Keratinocyte (primary cell): ENCODE measurements around the gene LAMTOR5. TPM values are rescaled to one million over a fixed set of nuclear protein-coding genes. Genes with fewer than 3 reads are reported as not detected.
"Not testable (repeated sequence)": the region's sequence is repeated elsewhere in the genome, so short reads cannot be mapped to it uniquely, and the experiment has no call there.

Experiments used
- DNase-seq: peaks from one replicate; pipeline ENCODE4 v3.0.0-alpha.2; 2011; ENCODE audit warnings: low read depth, missing footprints, low spot score
- FAIRE-seq: peaks from 2 replicates; lab custom pipeline; 2011; peaks lifted over from hg19 to GRCh38; lab: Jason Lieb, UNC
- H2AFZ ChIP-seq: 2 replicates; pipeline ENCODE4 v1.6.0; 2012; ENCODE audit warnings: low read length, control low read depth, inconsistent platforms; ENCODE audit not compliant: control insufficient read depth
- H3K27ac ChIP-seq: 2 replicates; pipeline ENCODE4 v1.5.1; 2011; ENCODE audit warnings: low read length; ENCODE audit not compliant: control insufficient read depth, insufficient read depth
- H3K27me3 ChIP-seq: 3 replicates; pipeline ENCODE4 v1.6.0; 2011; ENCODE audit warnings: low read length; ENCODE audit not compliant: control insufficient read depth, insufficient read depth; ENCODE audit errors: extremely low read depth
- H3K36me3 ChIP-seq, 2 experiments: 2 replicates in 1 of 2; 3 replicates in 1 of 2; pipeline ENCODE4 v1.5.1; 2011; ENCODE audit warnings: low read length in 2 of 2, mild to moderate bottlenecking in 1 of 2; ENCODE audit not compliant: control insufficient read depth in 2 of 2, insufficient read depth in 2 of 2; ENCODE audit errors: extremely low read depth in 1 of 2
- H3K4me1 ChIP-seq: 3 replicates; pipeline ENCODE4 v1.5.1; 2011; ENCODE audit warnings: low read length; ENCODE audit not compliant: control insufficient read depth, insufficient read depth; ENCODE audit errors: extremely low read depth
- H3K4me2 ChIP-seq: 3 replicates; pipeline ENCODE4 v1.6.0; 2011; ENCODE audit warnings: low read depth, low read length; ENCODE audit not compliant: control insufficient read depth, insufficient read depth; ENCODE audit errors: extremely low read depth
- H3K4me3 ChIP-seq, 3 experiments: fragments of 200-600 bp in 1 of 3; sonication (generic) in 1 of 3; 2 replicates in 2 of 3; 3 replicates in 1 of 3; pipeline ENCODE4 v1.5.1; 2011 to 2016; ENCODE audit warnings: low read length in 3 of 3, mild to moderate bottlenecking in 3 of 3, control low read depth in 2 of 3, inconsistent platforms in 1 of 3, low read depth in 1 of 3, mixed read lengths in 1 of 3, mixed run types in 1 of 3, moderate library complexity in 1 of 3; ENCODE audit not compliant: control insufficient read depth in 2 of 3, insufficient read depth in 2 of 3; ENCODE audit errors: extremely low read depth in 1 of 3
- H3K79me2 ChIP-seq: 2 replicates; pipeline ENCODE4 v1.6.0; 2012; ENCODE audit warnings: low read length; ENCODE audit not compliant: control insufficient read depth, insufficient read depth
- H3K9ac ChIP-seq: 3 replicates; pipeline ENCODE4 v1.6.0; 2011; ENCODE audit warnings: low read length; ENCODE audit not compliant: control insufficient read depth, insufficient read depth; ENCODE audit errors: extremely low read depth
- H3K9me1 ChIP-seq: 3 replicates; pipeline ENCODE4 v1.6.0; 2011; ENCODE audit warnings: low read length; ENCODE audit not compliant: control insufficient read depth, insufficient read depth; ENCODE audit errors: extremely low read depth
- H3K9me3 ChIP-seq: 2 replicates; pipeline ENCODE4 v1.5.1; 2012; ENCODE audit warnings: low read depth, low read length; ENCODE audit not compliant: control insufficient read depth
- H4K20me1 ChIP-seq: 3 replicates; pipeline ENCODE4 v1.6.0; 2011; ENCODE audit warnings: low read length; ENCODE audit not compliant: control insufficient read depth, insufficient read depth; ENCODE audit errors: extremely low read depth
- EZH2 ChIP-seq: IDR thresholded peaks from one replicate; pipeline ENCODE4 v1.6.1; 2012; ENCODE audit warnings: inconsistent platforms, mild to moderate bottlenecking, low read length, moderate library complexity
- dilution Hi-C: fragments of 300-500 bp; cut with MboI; formaldehyde crosslinking; loops from one replicate; pipeline ENCODE4 v1.7.0; 2020; ENCODE audit warnings: low sequenced_read_pairs; ENCODE audit not compliant: extremely low pct_ligation_motif_present
- polyA plus RNA-seq, 5 experiments: library from polyadenylated mRNA; depleted of rRNA in 3 of 5; stranded (reverse) in 3 of 5; stranded (forward) in 1 of 5; unstranded in 1 of 5; fragments of >200 nt; gene quantifications; 1 replicate in 1 of 5; 2 replicates in 3 of 5; 3 replicates in 1 of 5; pipeline versions ENCODE4 v1.2.1 to v1.2.3, GENCODE V29; 2011 to 2012; ENCODE audit warnings: missing spikeins in 2 of 5, low read depth in 1 of 5, low replicate concordance in 1 of 5
- TF ChIP-seq, protein P1 (sequence below), 3 experiments: IDR thresholded peaks in 1 of 3; conservative IDR thresholded peaks in 1 of 3; optimal IDR thresholded peaks in 1 of 3; 2 replicates in 2 of 3; 3 replicates in 1 of 3; pipeline versions ENCODE3 to v1.5.1; 2011; ENCODE audit warnings: low read length in 3 of 3, mild to moderate bottlenecking in 3 of 3, moderate library complexity in 2 of 3, control low read depth in 1 of 3, inconsistent platforms in 1 of 3; ENCODE audit not compliant: insufficient read depth in 2 of 3; ENCODE audit errors: extremely low read depth in 1 of 3

Gene LAMTOR5
- polyA plus RNA-seq, 1 donor (not counting 4 experiments of a cell fraction or from before 2014, with no cell fraction given) = 365 TPM

GRCh38 chr1:110441888-110442287 is 34.4 kb upstream of the LAMTOR5 start:
- no peak overlapping the region for H3K4me2 ChIP-seq
- no peak for FAIRE-seq
- no peaks in the 10 kb centered on the region for H3K4me1 ChIP-seq
- H3K27me3 ChIP-seq = no peaks in the 10 kb centered on the region
- no peaks in the 10 kb centered on the region for H3K9me3 ChIP-seq
- dilution Hi-C loops = no loop called here
- H3K9me1 ChIP-seq = no peaks in the 10 kb centered on the region
- TF ChIP-seq, protein P1, sequence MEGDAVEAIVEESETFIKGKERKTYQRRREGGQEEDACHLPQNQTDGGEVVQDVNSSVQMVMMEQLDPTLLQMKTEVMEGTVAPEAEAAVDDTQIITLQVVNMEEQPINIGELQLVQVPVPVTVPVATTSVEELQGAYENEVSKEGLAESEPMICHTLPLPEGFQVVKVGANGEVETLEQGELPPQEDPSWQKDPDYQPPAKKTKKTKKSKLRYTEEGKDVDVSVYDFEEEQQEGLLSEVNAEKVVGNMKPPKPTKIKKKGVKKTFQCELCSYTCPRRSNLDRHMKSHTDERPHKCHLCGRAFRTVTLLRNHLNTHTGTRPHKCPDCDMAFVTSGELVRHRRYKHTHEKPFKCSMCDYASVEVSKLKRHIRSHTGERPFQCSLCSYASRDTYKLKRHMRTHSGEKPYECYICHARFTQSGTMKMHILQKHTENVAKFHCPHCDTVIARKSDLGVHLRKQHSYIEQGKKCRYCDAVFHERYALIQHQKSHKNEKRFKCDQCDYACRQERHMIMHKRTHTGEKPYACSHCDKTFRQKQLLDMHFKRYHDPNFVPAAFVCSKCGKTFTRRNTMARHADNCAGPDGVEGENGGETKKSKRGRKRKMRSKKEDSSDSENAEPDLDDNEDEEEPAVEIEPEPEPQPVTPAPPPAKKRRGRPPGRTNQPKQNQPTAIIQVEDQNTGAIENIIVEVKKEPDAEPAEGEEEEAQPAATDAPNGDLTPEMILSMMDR (optimal IDR thresholded peaks at IDR 0.05 in 1 of 3, IDR thresholded peaks at IDR 0.05 in 1 of 3, conservative IDR thresholded peaks at IDR 0.05 in 1 of 3; ENCODE audit: extremely low read depth in 1 of 3, insufficient read depth in 2 of 3, low read length in 3 of 3) = no peak
- no peak for TF ChIP-seq EZH2
- H3K9ac ChIP-seq = no peak overlapping the region
- H4K20me1 ChIP-seq = no peaks in the 10 kb centered on the region
- no peak for DNase-seq
- no peak overlapping the region for H3K4me3 ChIP-seq
- H3K36me3 ChIP-seq = no peaks in the 10 kb centered on the region
- H3K79me2 ChIP-seq = no peaks in the 10 kb centered on the region
- H2AFZ ChIP-seq = no peak overlapping the region
- H3K27ac ChIP-seq = no peak overlapping the region

- dilution Hi-C loops = no loop called here
- DNase-seq (no peak), FAIRE-seq (no peak)
- no peaks in the 10 kb centered on the region for H4K20me1 ChIP-seq
- TF ChIP-seq EZH2 = no peak
- TF ChIP-seq, protein P1 (optimal IDR thresholded peaks at IDR 0.05 in 1 of 3, IDR thresholded peaks at IDR 0.05 in 1 of 3, conservative IDR thresholded peaks at IDR 0.05 in 1 of 3; ENCODE audit: extremely low read depth in 1 of 3, insufficient read depth in 2 of 3, low read length in 3 of 3) = no peak
- no peak overlapping the region for H3K27ac ChIP-seq
- no peaks in the 10 kb centered on the region for H3K9me3 ChIP-seq
- H2AFZ ChIP-seq = no peak overlapping the region
- H3K4me1 ChIP-seq = no peaks in the 10 kb centered on the region
- no peaks in the 10 kb centered on the region for H3K79me2 ChIP-seq
- H3K4me3 ChIP-seq = no peak overlapping the region
- no peak overlapping the region for H3K4me2 ChIP-seq
- no peaks in the 10 kb centered on the region for H3K9me1 ChIP-seq
- no peaks in the 10 kb centered on the region for H3K36me3 ChIP-seq
- no peak overlapping the region for H3K9ac ChIP-seq
- no peaks in the 10 kb centered on the region for H3K27me3 ChIP-seq
Observed at GRCh38 chr1:110440877-110441276, 33.4 kb upstream of the LAMTOR5 start.

DNA sequence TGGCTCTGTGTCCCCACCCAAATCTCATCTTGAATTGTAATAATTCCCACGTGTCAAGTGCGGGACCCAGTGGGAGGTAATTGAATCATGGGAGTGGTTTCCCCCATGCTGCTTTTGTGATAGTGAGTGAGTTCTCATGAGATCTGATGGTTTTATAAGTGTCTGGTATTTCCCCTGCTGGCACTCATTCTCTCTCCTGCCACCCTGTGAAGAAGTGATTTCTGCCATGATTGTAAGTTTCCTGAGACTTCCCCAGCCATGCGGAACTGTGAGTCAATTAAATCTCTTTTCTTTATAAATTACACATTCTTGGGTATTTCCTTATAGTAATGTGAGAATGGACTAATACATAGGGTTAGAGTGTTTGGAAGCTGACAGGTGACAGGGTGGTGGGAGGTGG is 32.4 kb upstream of the LAMTOR5 start:
- H3K4me1 ChIP-seq, H4K20me1 ChIP-seq, H3K4me2 ChIP-seq, H3K79me2 ChIP-seq, H3K27me3 ChIP-seq, DNase-seq, H3K9ac ChIP-seq, FAIRE-seq, H3K36me3 ChIP-seq, H2AFZ ChIP-seq, H3K27ac ChIP-seq, H3K9me3 ChIP-seq, H3K9me1 ChIP-seq, dilution Hi-C loops, H3K4me3 ChIP-seq: not testable (repeated sequence)
